IMR-90 (cell line): ENCODE measurements around the gene URB1.

Source experiments
- BHLHE40 ChIP-seq: fragments of 150-350 bp; IDR thresholded peaks from 2 replicates; pipeline ENCODE4 v1.6.1; 2016; ENCODE audit warnings: mild to moderate bottlenecking, low read depth, low read length
- CEBPB ChIP-seq: IDR thresholded peaks from 2 replicates; pipeline ENCODE4 v1.6.1; 2012; ENCODE audit warnings: low read depth, low read length, improper control_type of control experiment
- CHD1 ChIP-seq: IDR thresholded peaks from 2 replicates; pipeline ENCODE4 v1.6.1; 2012; ENCODE audit warnings: low read depth, low read length, improper control_type of control experiment
- FOS ChIP-seq: fragments of 150-350 bp; IDR thresholded peaks from 2 replicates; pipeline ENCODE4 v1.6.1; 2016; ENCODE audit warnings: low read depth, low read length
- MAFK ChIP-seq: IDR thresholded peaks from 2 replicates; pipeline ENCODE4 v1.6.1; 2012; ENCODE audit warnings: low read depth, low read length, improper control_type of control experiment
- MAZ ChIP-seq: IDR thresholded peaks from 2 replicates; pipeline ENCODE4 v1.6.1; 2012; ENCODE audit warnings: low read depth, mild to moderate bottlenecking, low read length, improper control_type of control experiment, moderate library complexity, borderline replicate concordance
- MXI1 ChIP-seq: IDR thresholded peaks from 2 replicates; pipeline ENCODE4 v1.6.1; 2012; ENCODE audit warnings: low read depth, mild to moderate bottlenecking, low read length, moderate library complexity, borderline replicate concordance
- NFE2L2 ChIP-seq: fragments of 150-350 bp; IDR thresholded peaks from 2 replicates; pipeline ENCODE4 v1.6.1; 2016; ENCODE audit warnings: low read depth, mild to moderate bottlenecking, low read length
- POLR2A ChIP-seq: IDR thresholded peaks from 2 replicates; pipeline ENCODE4 v1.6.1; 2012; ENCODE audit warnings: mild to moderate bottlenecking, low read depth, low read length
- RCOR1 ChIP-seq: IDR thresholded peaks from 2 replicates; pipeline ENCODE4 v1.6.1; 2012; ENCODE audit warnings: mild to moderate bottlenecking, low read length, improper control_type of control experiment; ENCODE audit not compliant: insufficient replicate concordance
- SMC3 ChIP-seq: fragments of 150-350 bp; IDR thresholded peaks from 2 replicates; pipeline ENCODE4 v1.6.1; 2016; ENCODE audit warnings: low read depth, mild to moderate bottlenecking, antibody characterized with exemption, low read length, moderate library complexity
- TF ChIP-seq, protein P1 (sequence below): conservative IDR thresholded peaks from 2 replicates; pipeline ENCODE4 v1.5.1; 2012; ENCODE audit warnings: mild to moderate bottlenecking, low read depth, low read length, improper control_type of control experiment
- TF ChIP-seq, protein P2 (sequence below): fragments of 150-350 bp; IDR thresholded peaks from 2 replicates; pipeline ENCODE4 v1.6.1; 2017; ENCODE audit warnings: mild to moderate bottlenecking, antibody characterized with exemption, low read length, low read depth

DNA sequence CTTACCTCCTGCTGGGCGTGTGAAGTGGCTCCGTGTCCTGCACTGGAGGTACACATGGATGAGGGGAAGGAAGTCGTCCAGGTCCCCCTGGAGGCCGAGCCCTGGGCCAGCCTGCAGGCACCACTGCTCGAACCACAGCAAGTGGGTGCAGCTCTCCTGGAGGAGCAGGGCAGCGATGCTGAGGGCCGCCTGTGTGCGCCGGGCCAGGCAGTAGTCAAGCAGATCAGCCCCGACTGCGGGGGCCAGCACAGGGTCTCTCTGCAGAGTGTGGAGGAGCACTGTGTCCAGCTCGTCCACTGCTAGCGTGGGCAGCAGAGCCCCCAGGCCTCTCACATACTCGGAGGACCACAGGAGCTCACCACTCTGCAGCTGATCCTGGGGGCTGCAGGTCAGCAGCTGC, 45.9 kb downstream of the URB1 start:
- TF ChIP-seq POLR2A (no peak), SMC3 (no peak), MAFK (no peak), MAZ (no peak), RCOR1 (no peak), BHLHE40 (no peak), FOS (no peak), CEBPB (no peak), MXI1 (no peak), CHD1 (no peak), NFE2L2 (no peak)
- TF ChIP-seq, protein P1, sequence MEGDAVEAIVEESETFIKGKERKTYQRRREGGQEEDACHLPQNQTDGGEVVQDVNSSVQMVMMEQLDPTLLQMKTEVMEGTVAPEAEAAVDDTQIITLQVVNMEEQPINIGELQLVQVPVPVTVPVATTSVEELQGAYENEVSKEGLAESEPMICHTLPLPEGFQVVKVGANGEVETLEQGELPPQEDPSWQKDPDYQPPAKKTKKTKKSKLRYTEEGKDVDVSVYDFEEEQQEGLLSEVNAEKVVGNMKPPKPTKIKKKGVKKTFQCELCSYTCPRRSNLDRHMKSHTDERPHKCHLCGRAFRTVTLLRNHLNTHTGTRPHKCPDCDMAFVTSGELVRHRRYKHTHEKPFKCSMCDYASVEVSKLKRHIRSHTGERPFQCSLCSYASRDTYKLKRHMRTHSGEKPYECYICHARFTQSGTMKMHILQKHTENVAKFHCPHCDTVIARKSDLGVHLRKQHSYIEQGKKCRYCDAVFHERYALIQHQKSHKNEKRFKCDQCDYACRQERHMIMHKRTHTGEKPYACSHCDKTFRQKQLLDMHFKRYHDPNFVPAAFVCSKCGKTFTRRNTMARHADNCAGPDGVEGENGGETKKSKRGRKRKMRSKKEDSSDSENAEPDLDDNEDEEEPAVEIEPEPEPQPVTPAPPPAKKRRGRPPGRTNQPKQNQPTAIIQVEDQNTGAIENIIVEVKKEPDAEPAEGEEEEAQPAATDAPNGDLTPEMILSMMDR = no peak
- TF ChIP-seq, protein P2, sequence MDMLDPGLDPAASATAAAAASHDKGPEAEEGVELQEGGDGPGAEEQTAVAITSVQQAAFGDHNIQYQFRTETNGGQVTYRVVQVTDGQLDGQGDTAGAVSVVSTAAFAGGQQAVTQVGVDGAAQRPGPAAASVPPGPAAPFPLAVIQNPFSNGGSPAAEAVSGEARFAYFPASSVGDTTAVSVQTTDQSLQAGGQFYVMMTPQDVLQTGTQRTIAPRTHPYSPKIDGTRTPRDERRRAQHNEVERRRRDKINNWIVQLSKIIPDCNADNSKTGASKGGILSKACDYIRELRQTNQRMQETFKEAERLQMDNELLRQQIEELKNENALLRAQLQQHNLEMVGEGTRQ = no peak
